HG02981 (cell line): Measurements from ENCODE around the gene DCUN1D2.

Experiments used
- ATAC-seq: cut with Tn5 transposase; IDR thresholded peaks from one replicate; pipeline ENCODE4 v1.9.1; 2021; ENCODE audit warnings: mild to moderate bottlenecking, moderate library complexity; ENCODE audit not compliant: unreplicated experiment

The DCUN1D2 gene

DNA sequence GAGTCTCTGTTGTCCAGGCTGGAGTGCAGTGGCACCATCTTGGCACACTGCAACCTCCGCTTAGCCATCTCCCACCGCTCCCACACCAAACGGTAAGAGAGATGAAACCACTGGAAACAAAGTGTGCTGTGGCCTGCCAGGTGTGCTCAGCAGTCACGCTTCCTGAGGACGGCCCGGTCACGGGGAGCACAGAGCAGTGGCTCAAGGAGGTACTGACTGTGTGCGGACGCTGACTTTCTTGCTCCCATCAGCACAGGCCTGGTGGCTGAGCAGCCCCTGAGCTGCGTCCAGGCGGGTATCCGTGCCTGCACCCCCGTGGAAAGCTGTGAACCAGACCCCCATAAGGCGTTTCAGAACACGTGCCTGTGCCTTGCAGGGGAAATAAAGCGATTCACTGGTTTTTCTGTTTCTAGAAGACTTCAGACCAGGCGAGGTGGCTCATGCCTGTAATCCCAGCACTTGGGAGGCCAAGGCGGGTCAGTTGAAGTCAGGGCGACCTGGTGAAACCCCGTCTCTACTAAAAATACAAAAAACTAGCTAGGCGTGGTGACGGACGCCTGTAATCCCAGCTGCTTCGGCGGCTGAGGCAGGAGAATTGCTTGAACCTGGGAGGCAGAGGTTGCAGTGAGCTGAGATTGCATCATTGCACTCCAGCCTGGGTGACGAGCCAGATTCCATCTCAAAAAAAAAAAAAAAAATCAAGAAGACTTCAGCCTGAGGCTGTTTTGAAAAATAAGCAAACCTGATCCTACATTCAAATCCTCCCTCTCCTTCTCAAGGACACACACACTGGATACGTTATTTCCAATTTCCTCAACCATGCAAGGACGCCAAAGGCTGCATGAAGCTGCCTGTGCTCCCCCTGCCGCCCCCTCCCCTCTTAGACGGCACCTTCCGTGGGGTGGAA is 62.7 kb downstream of the DCUN1D2 start:
- ATAC-seq = no peak

DNA sequence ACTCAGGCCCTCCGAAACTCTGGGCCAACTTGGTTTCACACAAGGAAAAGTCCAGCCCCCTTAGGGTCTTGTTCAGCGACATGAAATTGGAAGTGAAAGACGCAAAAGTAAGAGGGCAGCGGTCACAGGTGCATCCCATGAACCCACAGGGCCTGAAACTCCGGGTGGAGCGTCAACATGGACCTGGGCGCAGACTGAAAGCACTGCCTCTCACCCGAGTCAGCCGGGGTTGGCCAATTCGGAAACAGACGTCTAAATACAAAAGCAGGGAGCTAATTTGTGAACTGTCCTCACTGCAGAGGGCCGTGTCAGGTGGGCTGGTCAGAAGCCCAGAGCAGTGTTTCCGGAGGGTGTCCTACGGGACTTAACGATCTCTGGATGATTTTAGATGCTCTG is 63.9 kb downstream of the DCUN1D2 start:
- ATAC-seq = no peak

DNA sequence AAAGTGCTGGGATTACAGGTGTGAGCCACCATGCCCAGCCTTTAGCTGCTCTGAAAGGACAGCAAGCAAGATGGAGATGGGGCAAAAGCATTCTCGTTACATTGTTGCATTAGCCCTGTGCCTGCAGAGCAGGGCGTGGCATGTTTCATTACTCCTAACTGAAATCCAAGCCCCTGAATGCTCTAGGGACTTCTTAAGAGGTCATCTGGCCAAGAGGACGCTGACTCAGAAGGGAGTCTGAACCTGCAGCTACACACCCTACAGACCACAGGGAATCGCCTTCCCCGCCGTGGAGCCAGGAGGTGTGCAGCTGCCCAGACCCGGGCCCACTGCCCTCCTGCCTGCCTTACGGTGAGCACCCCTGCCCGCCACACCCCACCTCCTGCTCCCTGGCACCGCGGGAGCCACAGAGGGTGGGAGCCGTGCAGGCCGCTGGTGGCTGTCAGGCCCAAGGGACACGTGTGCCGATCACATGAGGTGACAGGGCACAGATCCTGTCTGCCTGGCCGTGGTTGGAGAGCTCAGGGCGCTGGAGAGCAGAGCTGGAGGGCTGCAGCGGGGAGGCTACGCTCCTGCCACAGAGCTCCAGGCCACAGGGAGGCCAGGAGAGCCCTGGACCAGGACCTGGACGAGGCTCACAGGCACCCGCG is 64.4 kb downstream of the DCUN1D2 start:
- no peak for ATAC-seq

DNA sequence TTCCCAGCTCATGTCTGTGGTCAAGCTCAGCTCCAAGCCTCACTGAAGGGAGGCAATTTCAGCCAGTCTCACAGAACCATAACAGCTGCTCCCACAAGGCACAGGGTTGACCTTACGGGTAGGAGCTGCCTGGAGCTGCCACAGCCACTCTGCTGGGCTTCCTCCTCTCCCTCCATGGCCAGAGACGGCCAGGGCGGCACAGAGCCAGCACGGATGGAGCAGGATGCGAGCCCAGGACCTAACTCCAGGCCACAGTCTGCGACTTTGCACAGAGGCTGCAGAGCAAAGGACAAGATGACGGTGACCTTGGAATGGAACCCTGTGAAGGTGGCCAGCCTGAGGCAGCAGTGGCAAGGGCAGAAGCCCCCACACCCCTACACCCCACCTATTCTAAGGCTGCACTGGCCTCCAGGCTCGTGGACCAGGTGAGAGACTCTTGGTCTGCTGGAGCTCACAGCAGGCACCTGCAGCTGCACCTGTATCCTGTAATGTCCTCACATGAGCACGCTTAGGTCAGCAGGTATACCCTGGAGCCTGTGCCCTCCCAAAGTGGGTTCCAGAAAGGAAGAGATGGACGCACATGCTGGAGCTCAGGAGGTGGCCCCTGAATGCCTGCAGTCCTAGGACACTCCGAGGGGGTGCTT is 66.9 kb downstream of the DCUN1D2 start:
- no peak for ATAC-seq

DNA sequence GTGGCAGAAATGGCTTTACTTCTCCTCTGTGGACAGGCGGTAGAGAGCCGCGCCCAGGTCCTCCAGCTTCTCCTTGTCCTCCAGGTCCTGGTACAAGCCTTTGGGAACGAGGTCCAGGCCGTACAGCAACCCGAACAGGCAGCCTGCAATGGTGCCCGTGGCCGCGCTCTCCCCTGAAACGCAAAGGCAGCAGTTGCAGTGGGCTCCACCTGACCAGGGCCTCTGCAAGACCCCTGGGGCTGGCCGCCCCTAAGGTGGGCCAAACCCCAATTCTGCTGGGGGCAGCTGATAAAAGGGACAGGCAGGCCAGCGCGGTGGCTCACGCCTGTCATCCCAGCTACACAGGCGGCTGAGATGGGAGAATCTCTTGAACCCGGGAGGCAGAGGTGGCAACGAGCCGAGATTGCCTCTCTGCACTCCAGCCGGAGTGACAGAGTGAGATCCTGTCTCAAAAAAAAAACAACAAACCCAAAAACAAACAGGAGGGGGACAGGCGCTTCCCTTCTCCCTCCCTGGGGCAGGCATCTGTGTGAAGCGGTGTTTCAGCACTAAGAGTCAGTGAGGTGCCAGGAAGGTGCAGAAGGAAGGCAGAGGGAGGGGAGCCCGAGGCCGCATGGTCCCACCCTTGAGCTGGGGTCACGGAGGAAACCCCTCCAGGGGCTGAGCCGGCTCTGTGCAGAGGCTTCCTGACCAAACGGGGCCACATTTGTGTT is 67.5 kb downstream of the DCUN1D2 start:
- no peak for ATAC-seq

DNA sequence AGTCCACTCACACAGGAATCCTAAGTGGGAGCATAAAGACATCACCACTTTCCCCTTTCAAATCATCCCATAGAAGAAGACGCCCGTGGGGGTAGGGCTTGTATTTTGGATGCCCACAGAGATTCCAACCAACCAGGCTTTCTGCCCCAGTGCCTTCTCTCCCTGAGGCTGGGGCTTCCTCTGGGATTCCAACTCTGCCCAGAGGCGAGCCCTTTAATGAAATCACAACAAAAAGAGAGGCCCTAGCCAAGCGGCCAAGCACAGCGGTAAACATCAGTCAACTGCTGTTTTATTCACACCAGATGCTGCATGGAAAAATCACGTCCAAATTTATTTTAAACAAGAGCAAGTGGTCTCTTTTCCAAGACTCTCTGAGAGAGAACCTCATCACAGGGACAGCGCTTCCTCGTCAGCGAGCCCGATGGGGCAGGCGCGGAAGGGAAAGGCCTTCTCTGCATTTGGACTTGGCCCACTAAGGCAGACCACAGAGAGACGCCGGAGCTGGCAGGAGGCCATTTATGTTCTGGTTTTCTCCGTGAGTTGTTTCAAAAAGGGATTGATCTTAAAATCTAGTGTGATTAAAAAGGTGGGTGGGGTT is 68.7 kb downstream of the DCUN1D2 start:
- ATAC-seq = no peak

DNA sequence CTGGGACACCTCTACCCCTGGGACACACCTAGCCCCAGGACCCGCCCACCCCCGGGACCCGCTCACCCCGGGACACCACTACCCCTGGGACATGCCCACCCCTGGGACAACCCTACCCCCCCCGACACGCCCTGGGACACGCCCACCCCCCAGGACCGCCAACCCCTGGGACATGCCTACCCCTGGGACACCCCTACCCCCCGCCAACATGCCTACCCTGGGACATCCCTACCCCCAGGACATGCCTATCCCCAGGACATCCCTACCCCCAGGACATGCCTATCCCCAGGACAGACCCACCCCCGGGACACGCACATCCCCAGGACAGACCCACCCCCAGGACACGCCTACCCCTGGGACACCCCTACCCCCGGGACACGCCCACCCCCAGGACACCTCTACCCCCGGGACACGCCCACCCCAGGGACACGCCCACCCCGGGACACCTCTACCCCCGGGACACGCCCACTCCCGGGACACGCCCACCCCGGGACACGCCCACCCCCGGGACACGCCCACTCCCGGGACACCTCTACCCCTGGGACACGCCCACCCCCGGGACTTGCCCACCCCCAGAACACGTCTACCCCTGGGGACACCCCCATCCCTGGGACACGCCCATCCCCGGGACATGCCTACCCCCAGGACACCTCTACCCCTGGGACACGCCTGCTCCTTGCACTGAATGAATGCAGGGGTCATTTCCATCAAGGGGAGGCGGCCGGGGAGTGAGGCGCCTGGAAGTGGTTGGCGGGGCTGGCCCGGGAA is 69.5 kb downstream of the DCUN1D2 start:
- no peak for ATAC-seq

DNA sequence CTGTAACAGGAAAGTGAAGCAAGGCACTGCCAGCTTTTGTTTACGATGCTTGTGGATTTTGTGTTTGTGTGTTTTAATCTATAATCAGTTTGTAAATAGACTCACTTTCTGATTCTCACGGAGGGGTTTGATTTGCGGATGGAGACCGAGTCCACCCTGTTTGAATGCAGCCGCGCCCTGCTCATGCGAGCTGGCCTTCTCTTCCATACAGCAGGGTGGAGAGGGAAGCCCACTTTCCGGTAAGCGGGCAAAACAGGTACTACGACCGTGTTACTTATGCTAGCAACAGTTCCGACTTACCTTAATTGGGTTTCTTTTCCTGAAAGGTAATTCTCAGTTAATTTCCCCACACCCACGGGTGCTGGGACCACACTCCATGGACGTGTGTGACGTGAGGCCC is 70.3 kb downstream of the DCUN1D2 start:
- no peak for ATAC-seq

DNA sequence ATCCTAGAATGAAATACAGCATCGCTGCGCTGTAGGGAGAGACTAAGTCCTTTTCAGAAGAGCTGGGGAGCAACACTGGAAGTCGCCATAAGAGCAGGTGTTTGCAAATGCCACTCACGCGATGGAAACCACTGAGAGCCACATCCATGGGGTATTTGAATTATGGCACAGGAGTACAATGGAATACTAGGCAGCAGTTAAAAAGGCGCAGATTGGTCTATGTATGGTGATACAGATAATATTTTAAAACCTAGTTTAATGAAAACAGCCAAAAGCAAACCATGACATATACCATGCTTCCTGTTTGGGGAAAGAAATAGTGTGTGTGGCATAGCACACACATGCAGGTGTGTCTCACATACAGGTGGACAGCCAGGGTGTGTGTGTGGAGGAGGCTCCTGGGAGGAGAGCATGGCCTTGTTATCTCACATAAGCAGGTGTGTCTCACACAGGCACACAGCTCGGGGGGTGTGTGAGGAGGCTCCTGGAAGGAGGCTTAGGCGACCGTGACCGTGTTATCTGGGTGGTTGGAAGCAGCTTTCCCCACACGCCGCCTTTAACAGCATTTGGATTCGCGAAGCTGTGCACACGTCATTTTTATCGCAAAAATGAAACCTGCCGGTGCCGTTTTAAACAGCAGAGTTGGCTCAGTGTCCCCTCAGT is 70.8 kb downstream of the DCUN1D2 start:
- ATAC-seq = no peak

DNA sequence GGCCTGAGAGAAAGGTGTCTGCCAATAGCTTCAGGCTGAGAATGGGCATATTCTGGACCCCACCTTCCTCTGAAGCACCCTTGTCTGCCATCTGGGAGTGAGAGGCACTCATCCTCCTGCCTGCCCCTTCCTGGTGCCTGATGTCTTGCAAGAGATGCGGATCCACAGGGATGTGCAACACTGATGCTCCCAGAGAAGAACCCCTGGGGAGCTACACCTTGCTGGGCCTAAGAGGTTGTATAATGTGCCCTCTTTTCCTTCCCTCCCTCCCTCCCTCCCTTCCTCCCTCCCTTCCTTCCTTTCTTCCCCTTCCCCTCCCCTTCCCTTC is 71.8 kb downstream of the DCUN1D2 start:
- no peak for ATAC-seq

DNA sequence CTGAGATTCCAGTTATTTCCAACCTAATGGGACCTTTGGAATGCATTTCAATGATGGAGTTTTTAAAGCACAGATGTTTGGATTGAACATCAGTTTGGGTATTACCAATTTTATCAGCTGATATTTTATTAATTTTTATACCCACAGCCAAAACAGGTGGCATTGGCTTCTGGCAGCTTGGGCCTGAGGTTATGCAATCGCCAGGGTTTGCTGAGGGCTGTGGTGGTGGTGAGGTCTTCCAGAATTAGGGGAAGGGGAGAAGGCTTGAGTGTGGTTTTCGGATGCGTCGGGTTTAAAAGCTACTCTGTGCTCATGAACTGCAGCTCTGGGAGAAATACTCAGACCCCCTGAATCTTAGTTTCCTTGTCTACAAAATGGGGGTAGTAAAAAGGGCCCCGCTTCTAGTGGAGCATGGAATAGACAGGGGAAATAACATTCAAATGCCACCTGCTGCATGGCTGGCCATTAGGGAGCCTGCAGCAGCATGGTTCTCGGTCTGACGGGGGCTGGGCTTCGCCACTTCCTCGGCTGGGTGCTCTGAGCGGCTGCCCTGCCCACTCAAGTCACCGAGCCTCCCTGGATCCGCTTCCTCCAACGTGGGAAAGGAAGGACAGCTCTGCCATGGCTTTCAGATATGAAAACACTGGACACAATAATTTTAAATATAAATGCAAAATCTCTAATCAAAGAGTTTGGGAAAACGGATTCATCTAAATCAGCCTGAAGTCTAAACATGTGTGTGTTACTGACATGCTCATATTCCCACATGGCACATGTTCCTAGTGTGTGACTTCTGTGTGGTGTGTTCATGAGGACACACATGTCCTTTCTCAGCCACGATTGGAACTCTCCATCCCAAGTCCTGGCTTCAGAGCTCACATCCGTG is 72.4 kb downstream of the DCUN1D2 start:
- no peak for ATAC-seq

DNA sequence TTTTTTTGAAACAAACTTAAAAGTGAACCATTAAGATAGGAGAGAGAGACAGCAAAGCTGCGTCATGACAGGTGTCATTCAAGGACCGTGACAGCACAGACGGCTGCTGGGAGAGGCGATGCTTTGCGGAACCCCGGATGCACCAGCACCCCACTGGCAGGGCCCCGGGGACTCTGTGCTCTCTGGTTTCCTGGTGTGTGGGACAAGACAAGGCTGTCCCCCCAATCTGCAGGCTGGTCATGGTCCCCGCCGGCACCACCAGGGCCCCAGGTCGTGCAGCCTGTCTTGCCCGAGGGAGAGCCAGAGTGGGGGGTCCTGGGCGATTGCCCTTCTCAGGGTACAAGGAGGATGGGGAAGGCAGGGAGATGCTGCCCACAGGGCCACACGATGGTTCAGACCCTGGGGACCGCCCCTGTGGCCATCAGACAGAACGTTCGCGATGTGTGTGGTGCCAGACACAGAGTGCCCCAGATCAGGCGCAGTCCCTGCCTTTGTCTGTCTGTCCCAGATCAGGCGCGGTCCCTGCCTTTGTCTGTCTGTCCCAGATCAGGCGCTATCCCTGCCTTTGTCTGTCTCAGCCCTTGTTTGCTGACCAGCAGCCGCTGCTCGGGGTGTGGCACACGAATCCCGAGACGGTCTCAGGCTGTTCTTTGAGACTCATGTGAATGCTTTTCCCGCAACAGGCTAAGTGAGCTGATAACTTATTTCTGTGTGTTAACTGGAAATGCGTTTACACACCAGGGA is 73.3 kb downstream of the DCUN1D2 start:
- ATAC-seq = no peak

DNA sequence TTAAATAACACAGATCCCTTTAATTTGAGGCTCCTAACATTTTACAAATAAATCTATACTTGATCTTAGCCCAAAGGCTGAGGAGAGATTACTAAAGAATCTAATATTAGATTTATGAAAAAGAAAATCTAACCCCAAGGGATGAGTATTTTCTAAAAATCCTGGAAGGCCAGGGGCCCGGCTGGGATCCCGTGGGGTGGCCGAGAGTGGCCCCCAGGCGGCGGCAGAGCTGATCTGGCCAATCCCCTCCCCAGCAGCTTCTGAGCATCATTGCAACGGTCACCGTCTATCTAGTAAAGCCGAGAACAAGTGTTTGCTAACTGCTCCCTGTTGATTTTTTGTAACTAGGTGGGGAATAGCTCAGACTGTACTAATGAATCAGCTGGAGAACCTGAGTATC is 74.7 kb downstream of the DCUN1D2 start:
- no peak for ATAC-seq

DNA sequence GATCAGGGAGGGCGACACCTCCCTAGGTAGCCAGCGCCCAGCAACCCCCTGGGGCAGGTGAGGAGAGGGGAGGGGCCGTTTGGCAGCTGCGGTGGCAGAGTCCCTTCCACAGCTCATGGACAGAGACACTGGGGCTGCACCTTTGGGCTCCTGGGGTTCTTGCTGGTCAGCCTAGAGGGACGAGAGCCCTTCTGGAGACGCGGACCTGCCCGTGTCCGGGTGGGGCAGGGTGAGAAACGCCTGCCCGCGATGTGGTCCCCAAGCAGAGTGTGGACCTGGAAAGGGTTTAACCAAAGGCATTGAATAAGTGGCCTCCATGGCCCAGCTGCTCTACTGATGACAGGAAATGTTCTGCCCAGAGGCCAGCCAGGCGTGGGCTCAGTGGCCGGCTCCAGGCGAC is 75.5 kb downstream of the DCUN1D2 start:
- ATAC-seq = no peak

DNA sequence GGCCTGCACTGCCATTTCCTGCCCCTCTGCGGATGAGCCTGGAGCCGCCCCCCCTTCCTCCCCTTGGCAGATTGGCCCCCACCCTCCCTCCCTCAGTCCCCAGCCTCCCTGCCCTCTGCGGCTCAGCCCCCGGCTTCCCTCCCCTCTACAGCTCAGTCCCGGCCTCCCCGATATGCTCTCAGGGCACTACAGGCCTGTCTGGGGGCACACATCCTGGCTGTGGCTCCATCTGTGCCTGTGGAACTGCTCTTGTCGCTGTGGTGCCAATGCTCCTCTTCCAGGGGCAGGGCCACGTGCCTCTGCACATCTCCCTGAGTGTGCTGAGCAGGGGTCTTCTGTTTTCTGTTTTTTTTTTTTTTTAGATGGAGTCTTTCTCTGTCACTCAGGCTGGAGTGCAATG is 76.2 kb downstream of the DCUN1D2 start:
- ATAC-seq = no peak

DNA sequence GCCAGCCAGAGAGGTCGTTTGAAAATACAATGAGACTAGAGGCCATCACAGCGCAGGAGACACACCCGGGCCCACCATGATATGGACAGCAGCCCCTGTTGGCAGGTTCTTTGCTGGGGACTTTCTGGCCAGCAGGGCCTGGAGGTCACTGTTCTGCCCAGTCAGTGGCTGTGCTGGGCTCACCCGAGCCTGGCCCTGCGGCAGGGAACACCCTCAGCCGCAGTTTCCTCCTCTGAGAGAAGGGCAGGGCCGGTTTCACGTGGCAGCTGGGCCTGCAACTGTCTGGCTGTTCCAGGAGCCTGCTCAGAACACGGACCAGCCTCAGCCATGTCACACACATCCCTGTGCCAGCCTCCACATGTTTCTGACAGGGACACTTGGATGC is 76.6 kb downstream of the DCUN1D2 start:
- ATAC-seq = no peak

DNA sequence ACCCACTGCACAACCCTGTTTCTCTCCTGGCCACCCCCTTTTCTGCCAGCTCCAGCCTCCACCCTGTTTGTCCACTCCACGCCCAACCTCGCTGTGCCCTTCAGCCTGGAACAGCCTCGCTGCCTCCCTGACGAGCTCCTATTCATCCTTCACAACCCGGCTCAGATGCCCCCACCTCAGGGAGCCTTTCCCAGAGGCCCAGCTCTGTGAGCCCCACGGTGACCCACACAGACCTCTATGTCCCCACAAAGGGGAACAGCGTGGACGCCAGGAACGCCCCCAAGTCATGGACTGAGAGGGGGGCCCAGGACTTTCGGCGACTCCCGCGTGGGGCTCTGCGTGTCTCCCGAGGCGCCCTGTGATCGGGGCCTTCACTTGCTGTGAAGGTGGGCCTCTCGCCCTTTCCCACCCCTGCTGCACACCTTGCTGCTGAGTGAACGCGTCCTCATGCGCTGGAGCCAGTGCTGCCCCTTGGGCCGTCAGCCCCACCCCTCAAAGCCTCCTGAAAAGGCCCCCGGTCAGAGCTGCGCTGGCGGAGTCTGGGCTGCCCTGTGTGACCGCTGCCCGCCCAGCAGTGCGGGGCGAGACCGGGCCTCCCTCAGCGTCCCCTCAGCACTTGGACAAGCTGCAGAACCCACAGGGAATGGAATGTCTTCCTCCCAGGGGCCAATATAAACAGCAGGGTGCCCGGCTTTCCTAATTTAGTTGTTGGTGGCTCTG is 77.2 kb downstream of the DCUN1D2 start:
- no peak for ATAC-seq

DNA sequence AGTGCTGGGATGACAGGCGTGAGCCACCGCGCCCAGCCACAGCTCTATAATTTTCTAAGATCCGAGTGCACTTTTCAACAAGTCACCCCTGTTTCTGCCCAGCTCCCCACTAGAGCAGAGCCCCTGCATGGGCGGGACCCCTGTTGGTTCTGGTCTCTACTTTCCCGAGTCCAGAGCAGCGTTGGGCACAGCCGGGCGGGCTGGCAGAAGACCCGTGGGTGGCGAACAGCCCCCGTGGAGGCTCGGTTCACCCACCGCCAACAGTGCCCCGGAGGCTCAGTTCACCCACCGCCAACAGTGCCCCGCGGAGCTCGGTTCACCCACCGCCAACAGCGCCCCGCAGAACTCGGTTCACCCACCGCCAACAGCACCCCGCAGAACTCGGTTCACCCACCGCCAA is 78.1 kb downstream of the DCUN1D2 start:
- ATAC-seq = no peak
